Hepatocyte (in vitro differentiated cells): Measurements from ENCODE around the gene OR2B6. TPM values are rescaled to one million over a fixed set of nuclear protein-coding genes. Genes with fewer than 3 reads are reported as not detected.

Source experiments
- DNase-seq: peaks from one replicate; pipeline ENCODE4 v3.0.0-alpha.2; 2016; ENCODE audit warnings: low spot score
- H2AFZ ChIP-seq: fragments of 200-600 bp; sonication (generic); 2 replicates; pipeline ENCODE4 v1.6.0; 2016; ENCODE audit warnings: antibody characterized with exemption, mild to moderate bottlenecking
- H3K27ac ChIP-seq: fragments of 200-600 bp; sonication (generic); 2 replicates; pipeline ENCODE4 v1.5.1; 2016; ENCODE audit warnings: mild to moderate bottlenecking
- H3K27me3 ChIP-seq: fragments of 200-600 bp; sonication (generic); 2 replicates; pipeline ENCODE4 v1.6.1; 2016
- H3K36me3 ChIP-seq: fragments of 200-600 bp; sonication (generic); replicated peaks from 2 replicates; pipeline ENCODE4 v1.5.1; 2016; ENCODE audit warnings: low read depth; ENCODE audit not compliant: insufficient read depth
- H3K4me1 ChIP-seq: fragments of 200-600 bp; sonication (generic); 2 replicates; pipeline ENCODE4 v1.5.1; 2016; ENCODE audit warnings: mild to moderate bottlenecking, moderate library complexity; ENCODE audit not compliant: insufficient read depth
- H3K4me2 ChIP-seq: fragments of 200-600 bp; sonication (generic); 2 replicates; pipeline ENCODE4 v1.6.0; 2016
- H3K4me3 ChIP-seq: fragments of 200-600 bp; sonication (generic); 2 replicates; pipeline ENCODE4 v1.5.1; 2016; ENCODE audit warnings: mild to moderate bottlenecking
- H3K79me2 ChIP-seq: fragments of 200-600 bp; sonication (generic); 2 replicates; pipeline ENCODE4 v1.6.0; 2017; ENCODE audit warnings: mild to moderate bottlenecking
- H3K9me2 ChIP-seq: fragments of 200-600 bp; sonication (generic); replicated peaks from 2 replicates; pipeline ENCODE4 v1.6.0; 2017; ENCODE audit warnings: mild to moderate bottlenecking; ENCODE audit not compliant: insufficient read depth
- H3K9me3 ChIP-seq: fragments of 200-600 bp; sonication (generic); 2 replicates; pipeline ENCODE4 v1.5.1; 2016; ENCODE audit warnings: low read depth, mild to moderate bottlenecking
- H4K20me1 ChIP-seq: fragments of 200-600 bp; sonication (generic); 2 replicates; pipeline ENCODE4 v1.6.0; 2016; ENCODE audit warnings: mild to moderate bottlenecking; ENCODE audit not compliant: insufficient read depth, poor library complexity, severe bottlenecking
- CTCF ChIP-seq: fragments of 200-600 bp; sonication (generic); IDR thresholded peaks from 2 replicates; pipeline ENCODE4 v1.5.1; 2016; ENCODE audit warnings: antibody characterized with exemption, mild to moderate bottlenecking; ENCODE audit not compliant: poor library complexity
- EZH2 ChIP-seq: fragments of 200-600 bp; sonication (generic); IDR thresholded peaks from 2 replicates; pipeline ENCODE4 v1.6.1; 2016; ENCODE audit warnings: antibody characterized with exemption, mild to moderate bottlenecking, borderline replicate concordance
- EZH2phosphoT487 ChIP-seq: fragments of 200-600 bp; sonication (generic); IDR thresholded peaks from one replicate; pipeline ENCODE4 v1.6.1; 2018; ENCODE audit warnings: antibody characterized with exemption, mild to moderate bottlenecking, low read depth, moderate library complexity; ENCODE audit not compliant: unreplicated experiment, severe bottlenecking
- WGBS: methylation state at CpG from one replicate; pipeline ENCODE4 v1.1.6; 2016; ENCODE audit warnings: low lambda C conversion rate; ENCODE audit errors: missing lambda C conversion rate; 5-methylcytosine and 5-hydroxymethylcytosine counted together
- polyA plus RNA-seq: library from polyadenylated mRNA; unstranded; fragments of >200 nt; fragmentation: Nextera tagmentation; extraction: Ambion mirVana; gene quantifications from 2 replicates; pipeline ENCODE4 v1.2.1, GENCODE V29; 2016
- total RNA-seq: library from RNA; depleted of rRNA; stranded (reverse); fragments of >200 nt; gene quantifications from 2 replicates; pipeline ENCODE4 v1.2.3, GENCODE V29; 2014

OR2B6 gene
- total and polyA plus RNA-seq, 2 experiments from 2014 or later = not detected

- Histone ChIP-seq H3K4me2 (no peak overlapping the region), H4K20me1 (no peaks in the 10 kb centered on the region), H3K9me2 (no peaks in the 10 kb centered on the region), H2AFZ (no peak overlapping the region), H3K27me3 (peaks cover 23% of the 10 kb centered on the region), H3K4me1 (no peaks in the 10 kb centered on the region), H3K36me3 (no peaks in the 10 kb centered on the region), H3K79me2 (no peaks in the 10 kb centered on the region), H3K4me3 (no peak overlapping the region), H3K27ac (no peak overlapping the region), H3K9me3 (no peaks in the 10 kb centered on the region)
- WGBS = 58% methylated on average over 8 of the region's 8 CpGs
- TF ChIP-seq CTCF (no peak), EZH2phosphoT487 (no peak), EZH2 (no peak)
- DNase-seq = no peak
Measured at GRCh38 chr6:27977387-27977786, 20.3 kb downstream of the OR2B6 start.

GRCh38 chr6:27978705-27979104, 21.7 kb downstream of the OR2B6 start:
- no peaks in the 10 kb centered on the region for H3K36me3 ChIP-seq
- no peaks in the 10 kb centered on the region for H4K20me1 ChIP-seq
- H2AFZ ChIP-seq = no peak overlapping the region
- H3K4me1 ChIP-seq = no peaks in the 10 kb centered on the region
- H3K27ac ChIP-seq = no peak overlapping the region
- TF ChIP-seq EZH2phosphoT487 (no peak), EZH2 (no peak), CTCF (no peak)
- no peak overlapping the region for H3K4me3 ChIP-seq
- H3K4me2 ChIP-seq = no peak overlapping the region
- no peaks in the 10 kb centered on the region for H3K79me2 ChIP-seq
- H3K9me3 ChIP-seq = no peaks in the 10 kb centered on the region
- no peak for DNase-seq
- H3K27me3 ChIP-seq = peaks cover 23% of the 10 kb centered on the region
- H3K9me2 ChIP-seq = no peaks in the 10 kb centered on the region

GRCh38 chr6:27980111-27980510, 23.1 kb downstream of the OR2B6 start:
- H3K4me3 ChIP-seq = no peak overlapping the region
- no peak overlapping the region for H3K27ac ChIP-seq
- no peak overlapping the region for H3K4me2 ChIP-seq
- no peak overlapping the region for H2AFZ ChIP-seq
- no peaks in the 10 kb centered on the region for H3K36me3 ChIP-seq
- TF ChIP-seq CTCF (no peak), EZH2 (no peak), EZH2phosphoT487 (no peak)
- no peaks in the 10 kb centered on the region for H4K20me1 ChIP-seq
- H3K9me3 ChIP-seq = no peaks in the 10 kb centered on the region
- no peak for DNase-seq
- no peaks in the 10 kb centered on the region for H3K9me2 ChIP-seq
- H3K79me2 ChIP-seq = no peaks in the 10 kb centered on the region
- no peaks in the 10 kb centered on the region for H3K4me1 ChIP-seq
- WGBS = 59% methylated on average over 1 of the region's 1 CpG
- peaks cover 20% of the 10 kb centered on the region for H3K27me3 ChIP-seq

- Histone ChIP-seq H3K27ac (no peak overlapping the region), H2AFZ (no peak overlapping the region), H3K9me2 (no peaks in the 10 kb centered on the region), H3K36me3 (no peaks in the 10 kb centered on the region), H3K27me3 (peaks cover 6% of the 10 kb centered on the region), H3K4me3 (no peak overlapping the region), H3K9me3 (no peaks in the 10 kb centered on the region), H3K4me2 (no peak overlapping the region), H4K20me1 (no peaks in the 10 kb centered on the region), H3K4me1 (no peaks in the 10 kb centered on the region), H3K79me2 (no peaks in the 10 kb centered on the region)
- DNase-seq = no peak
- WGBS = 62% methylated on average over 2 of the region's 2 CpGs
- TF ChIP-seq CTCF = no peak
- no peak for TF ChIP-seq EZH2phosphoT487
- no peak for TF ChIP-seq EZH2
Measured at GRCh38 chr6:27986928-27987725, 30.1 kb downstream of the OR2B6 start.
